K562 (cell line): ENCODE results near the gene MYO1F. TPM values are rescaled to one million over a fixed set of nuclear protein-coding genes. Genes with fewer than 3 reads are reported as not detected.
A peak's percentile ranks its signal among the peaks of the same experiment; 100 is the strongest.

Experiments
- ATAC-seq: fragments of 200-7000 bp; cut with Tn5 transposase; 3 replicates; pipeline ENCODE4 v1.9.1; 2020; ENCODE audit warnings: moderate library complexity
- BruUV-seq: library from RNA; stranded (reverse); fragments of 400-500 nt; replicated peaks from 2 replicates; lab custom pipeline; 2021; lab: Mats Ljungman, UMichigan
- CTCF ChIA-PET: fragments of 300-600 bp; formaldehyde crosslinking; extraction: SDS; loops from one replicate; lab custom pipeline; 2021; ENCODE audit warnings: low intra/inter-chr PET ratio; lab: Yijun Ruan, JAX
- POLR2A ChIA-PET: fragments of 300-600, 350-650 bp; sonication (Branson Sonifier 250); formaldehyde crosslinking; extraction: SDS; loops from one replicate; lab custom pipeline; 2021; ENCODE audit warnings: antibody characterized with exemption, inconsistent platforms; lab: Yijun Ruan, JAX
- DNase-seq, 4 experiments: peaks; one replicate each; pipeline versions ENCODE4 v3.0.0 to v3.0.0-alpha.2; 2011 to 2018; ENCODE audit warnings: low spot score in 3 of 4, mixed read lengths in 3 of 4; ENCODE audit errors: extremely low read depth in 1 of 4
- FAIRE-seq: peaks from 2 replicates; lab custom pipeline; 2011; peaks lifted over from hg19 to GRCh38; lab: Jason Lieb, UNC
- H2AFZ ChIP-seq: 2 replicates; pipeline ENCODE4 v1.6.0; 2011; ENCODE audit warnings: low read depth, low read length, control low read depth, inconsistent platforms
- H3K27ac ChIP-seq: fragments of 200-600 bp; 3 replicates; pipeline ENCODE4 v1.8.0; 2011; ENCODE audit warnings: low read depth, mild to moderate bottlenecking, control low read depth, inconsistent platforms, low read length, moderate library complexity, mixed read lengths; ENCODE audit errors: extremely low read depth
- H3K27me3 ChIP-seq, 2 experiments: fragments of 300-600 bp in 1 of 2; 2 replicates in 1 of 2; 3 replicates in 1 of 2; pipeline versions ENCODE4 v1.6.0 to v1.8.0; 2011; ENCODE audit warnings: inconsistent platforms in 2 of 2, low read length in 2 of 2, mild to moderate bottlenecking in 1 of 2, mixed read lengths in 1 of 2, moderate library complexity in 1 of 2; ENCODE audit not compliant: control insufficient read depth in 2 of 2, insufficient read depth in 2 of 2
- H3K36me3 ChIP-seq: fragments of 300-600 bp; 3 replicates; pipeline ENCODE4 v1.8.0; 2011; ENCODE audit warnings: mild to moderate bottlenecking, low read length, inconsistent platforms; ENCODE audit not compliant: control insufficient read depth, insufficient read depth
- H3K4me1 ChIP-seq, 2 experiments: fragments of 200-600 bp in 1 of 2; replicated peaks in 1 of 2; 2 replicates in 1 of 2; 3 replicates in 1 of 2; pipeline versions ENCODE4 v1.5.1 to v1.8.0; 2011; ENCODE audit warnings: inconsistent platforms in 2 of 2, low read length in 2 of 2, mild to moderate bottlenecking in 1 of 2, mixed read lengths in 1 of 2, moderate library complexity in 1 of 2; ENCODE audit not compliant: control insufficient read depth in 2 of 2, insufficient read depth in 2 of 2
- H3K4me2 ChIP-seq: 2 replicates; pipeline ENCODE4 v1.6.1; 2011; ENCODE audit warnings: low read length, control low read depth, inconsistent platforms, mixed read lengths; ENCODE audit not compliant: insufficient read depth
- H3K4me3 ChIP-seq: fragments of 200-600 bp; sonication (generic), shearing (Covaris generic); 2 replicates; pipeline ENCODE4 v1.5.1; 2016; ENCODE audit warnings: control low read depth, inconsistent platforms
- H3K79me2 ChIP-seq: fragments of 200-600 bp; 3 replicates; pipeline ENCODE4 v1.8.0; 2011; ENCODE audit warnings: low read length, inconsistent platforms; ENCODE audit not compliant: control insufficient read depth, insufficient read depth
- H3K9ac ChIP-seq, 2 experiments: 2 replicates each; pipeline versions ENCODE4 v1.6.0 to v1.6.1; 2011; ENCODE audit warnings: low read depth in 2 of 2, low read length in 2 of 2, control low read depth in 1 of 2, inconsistent platforms in 1 of 2, mild to moderate bottlenecking in 1 of 2, mixed read lengths in 1 of 2; ENCODE audit not compliant: insufficient read depth in 1 of 2
- H3K9me1 ChIP-seq: one replicate; pipeline ENCODE4 v1.6.0; 2011; ENCODE audit warnings: inconsistent platforms, mild to moderate bottlenecking, low read length, moderate library complexity; ENCODE audit not compliant: control insufficient read depth, insufficient read depth
- H3K9me3 ChIP-seq: replicated peaks from 2 replicates; pipeline ENCODE4 v1.5.1; 2011; ENCODE audit warnings: low read depth, low read length, inconsistent platforms; ENCODE audit not compliant: control insufficient read depth, insufficient read depth
- H4K20me1 ChIP-seq: replicated peaks from 2 replicates; pipeline ENCODE4 v1.6.1; 2011; ENCODE audit warnings: low read length, inconsistent platforms, mixed read lengths; ENCODE audit not compliant: control insufficient read depth, insufficient read depth
- CHCHD3 ChIP-seq: fragments of 250-450 bp; sonication (Bioruptor Pico); IDR thresholded peaks from 2 replicates; pipeline ENCODE4 v2.1.2; 2022; ENCODE audit warnings: mild to moderate bottlenecking
- ELF2 ChIP-seq: fragments of 250-450 bp; sonication (Bioruptor Pico); IDR thresholded peaks from 2 replicates; pipeline ENCODE4 v1.5.0; 2021; ENCODE audit warnings: mild to moderate bottlenecking
- ESRRA ChIP-seq: fragments of 450-650 bp; IDR thresholded peaks from 2 replicates; pipeline ENCODE4 v1.6.1; 2014; ENCODE audit warnings: low read depth, mild to moderate bottlenecking, moderate library complexity, borderline replicate concordance
- ESRRB ChIP-seq: fragments of 250-450 bp; sonication (Bioruptor Pico); IDR thresholded peaks from 2 replicates; pipeline ENCODE4 v1.5.0; 2020; ENCODE audit warnings: mild to moderate bottlenecking, moderate library complexity, borderline replicate concordance
- EWSR1 ChIP-seq: fragments of 450-650 bp; IDR thresholded peaks from 2 replicates; pipeline ENCODE4 v1.6.1; 2018; ENCODE audit warnings: borderline replicate concordance, mild to moderate bottlenecking, low read depth, moderate library complexity; ENCODE audit not compliant: partially characterized antibody
- FOS ChIP-seq: IDR thresholded peaks from 3 replicates; pipeline ENCODE4 v1.6.1; 2011; ENCODE audit not compliant: insufficient read length; ENCODE audit errors: extremely low read depth
- HNRNPL ChIP-seq: fragments of 200-400 bp; formaldehyde crosslinking; IDR thresholded peaks from 2 replicates; pipeline ENCODE4 v1.6.1; 2017; ENCODE audit warnings: low read depth, mild to moderate bottlenecking, low read length
- KDM1A ChIP-seq, 2 experiments: fragments of 450-650 bp; IDR thresholded peaks; 2 replicates each; pipeline ENCODE4 v1.6.1; 2016; ENCODE audit warnings: mild to moderate bottlenecking in 2 of 2
- MIER1 ChIP-seq: fragments of 450-650 bp; IDR thresholded peaks from 2 replicates; pipeline ENCODE4 v1.6.1; 2016; ENCODE audit warnings: antibody characterized with exemption, mild to moderate bottlenecking, low read depth
- MTA2 ChIP-seq: fragments of 450-650 bp; IDR thresholded peaks from 2 replicates; pipeline ENCODE4 v1.6.1; 2016; ENCODE audit warnings: low read depth
- RUNX1 ChIP-seq: sonication (generic); IDR thresholded peaks from 2 replicates; pipeline ENCODE4 v1.6.1; 2016; ENCODE audit warnings: antibody characterized with exemption, low read depth
- TARDBP ChIP-seq: fragments of 450-650 bp; IDR thresholded peaks from 2 replicates; pipeline ENCODE4 v1.6.1; 2016
- ZC3H4 ChIP-seq: sonication (generic); formaldehyde crosslinking; IDR thresholded peaks from 2 replicates; pipeline ENCODE4 v1.9.0; 2021; ENCODE audit warnings: missing genetic modification reagents, borderline replicate concordance
- WGBS: fragments of 100-300 bp; shearing (Covaris generic); methylation state at CpG from one replicate; pipeline ENCODE4 v1.1.6; 2016; ENCODE audit warnings: low coverage, mixed read lengths; ENCODE audit not compliant: insufficient coverage; ENCODE audit errors: missing lambda C conversion rate; 5-methylcytosine and 5-hydroxymethylcytosine counted together
- in situ Hi-C: fragments of 300-500 bp; cut with MboI; formaldehyde crosslinking; loops from 4 replicates; pipeline ENCODE4 v1.15.0; 2018; ENCODE audit warnings: inconsistent platforms, mixed read lengths
- intact Hi-C: fragments of 100-400 bp; cut with micrococcal nuclease; formaldehyde crosslinking; loops from 2 replicates; pipeline ENCODE4 v1.14.2; 2022
- polyA plus RNA-seq, 8 experiments: library from polyadenylated mRNA; depleted of rRNA in 4 of 8; stranded (reverse) in 5 of 8; unstranded in 3 of 8; fragments of >200 nt; fragmentation: Nextera tagmentation in 2 of 8; fragmentation: Illumina TruSeq in 1 of 8; extraction: Ambion mirVana in 2 of 8; extraction: Trizol in 1 of 8; gene quantifications; 2 replicates each; pipeline versions ENCODE4 v1.2.1 to v1.2.3, GENCODE V29; 2011 to 2014; ENCODE audit warnings: inconsistent platforms in 1 of 8, missing spikeins in 1 of 8
- total RNA-seq, 7 experiments: library from RNA; depleted of rRNA in 6 of 7; stranded (reverse); fragments of >200 nt in 6 of 7; fragmentation: Illumina TruSeq in 2 of 7; extraction: Trizol in 2 of 7; gene quantifications; 2 replicates each; pipeline versions ENCODE4 v1.2.1 to v1.2.3, GENCODE V29; 2011 to 2021; ENCODE audit warnings: low replicate concordance in 1 of 7
- TF ChIP-seq, protein P1 (sequence below), 2 experiments: fragments of 450-650 bp; IDR thresholded peaks; 2 replicates each; pipeline ENCODE4 v1.6.1; 2016
- TF ChIP-seq, protein P2 (sequence below): sonication (generic); IDR thresholded peaks from 2 replicates; pipeline ENCODE4 v1.6.1; 2016
- TF ChIP-seq, protein P3 (sequence below), 2 experiments: fragments of 150-350 bp in 1 of 2; IDR thresholded peaks; 2 replicates each; pipeline ENCODE4 v1.6.1; 2012 to 2016; ENCODE audit warnings: low read depth in 2 of 2, low read length in 2 of 2, mild to moderate bottlenecking in 1 of 2, moderate library complexity in 1 of 2
- TF ChIP-seq, protein P4 (sequence below): sonication (generic); formaldehyde crosslinking; IDR thresholded peaks from 2 replicates; pipeline ENCODE4 v1.8.0; 2022; ENCODE audit warnings: missing genetic modification reagents, mild to moderate bottlenecking, moderate library complexity, borderline replicate concordance

The MYO1F gene
- total and polyA plus RNA-seq, 9 of the 15 experiments (the other 6 are each of a cell fraction or from before 2014, with no cell fraction given), result 0.78 to 9.4 (median 4.3) TPM

DNA sequence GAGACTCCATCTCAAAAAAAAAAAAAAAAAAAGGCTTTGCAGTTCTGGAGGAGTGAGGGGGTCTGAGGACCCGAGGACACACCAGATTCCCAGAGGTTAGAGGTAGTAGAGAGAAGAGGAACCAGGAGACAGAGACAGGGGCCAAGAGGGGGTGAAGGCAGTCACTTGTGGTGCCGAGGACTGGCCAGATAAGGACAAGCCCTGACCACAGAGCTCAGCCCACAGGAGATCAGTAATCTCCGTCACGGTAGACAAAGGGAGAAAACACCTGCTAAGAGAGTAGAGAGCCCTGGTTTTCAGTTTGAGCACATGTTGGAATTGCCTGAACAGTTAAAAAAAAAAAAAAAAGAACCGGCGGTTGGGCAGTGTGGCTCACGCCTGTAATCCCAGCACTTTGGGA lies 73.1 kb downstream of the MYO1F start:
- Histone ChIP-seq H3K4me1 (peaks cover 12 to 51% of the 10 kb centered on the region in 2 experiments; a peak in 4 of 5 replicates), H3K9ac (no peak overlapping the region; a peak in 1 of 4 replicates), H2AFZ (no peak overlapping the region), H3K9me3 (no peaks in the 10 kb centered on the region), H3K27ac (no peak overlapping the region), H3K9me1 (no peaks in the 10 kb centered on the region), H4K20me1 (no peaks in the 10 kb centered on the region), H3K4me3 (no peak overlapping the region), H3K27me3 (no peaks in the 10 kb centered on the region), H3K79me2 (no peaks in the 10 kb centered on the region), H3K4me2 (no peak overlapping the region), H3K36me3 (no peaks in the 10 kb centered on the region)
- peak; percentile 50 to 72 (median 58) for DNase-seq
- 2% methylated on average over 4 of the region's 7 CpGs for WGBS
- in situ Hi-C loops, result no loop called here
- BruUV-seq, result no TSS peak
- intact Hi-C loops, result no loop called here
- peak; percentile 68 for FAIRE-seq
- peak; percentile 27 for ATAC-seq
- CTCF ChIA-PET, result interaction anchor here (0.6 kb wide), 2 partner anchors 75 to 238 kb away, joined by 3 to 5 read pairs; no protein-coding TSS in a partner anchor
- POLR2A ChIA-PET, result interaction anchor here (0.6 to 1.0 kb wide), 3 partner anchors 9 to 38 kb away, joined by 3 to 4 read pairs (median 3); partner anchors contain the start of gene ZNF414
- TF ChIP-seq MIER1, result no peak
- no peak for TF ChIP-seq EWSR1
- TF ChIP-seq, protein P1, sequence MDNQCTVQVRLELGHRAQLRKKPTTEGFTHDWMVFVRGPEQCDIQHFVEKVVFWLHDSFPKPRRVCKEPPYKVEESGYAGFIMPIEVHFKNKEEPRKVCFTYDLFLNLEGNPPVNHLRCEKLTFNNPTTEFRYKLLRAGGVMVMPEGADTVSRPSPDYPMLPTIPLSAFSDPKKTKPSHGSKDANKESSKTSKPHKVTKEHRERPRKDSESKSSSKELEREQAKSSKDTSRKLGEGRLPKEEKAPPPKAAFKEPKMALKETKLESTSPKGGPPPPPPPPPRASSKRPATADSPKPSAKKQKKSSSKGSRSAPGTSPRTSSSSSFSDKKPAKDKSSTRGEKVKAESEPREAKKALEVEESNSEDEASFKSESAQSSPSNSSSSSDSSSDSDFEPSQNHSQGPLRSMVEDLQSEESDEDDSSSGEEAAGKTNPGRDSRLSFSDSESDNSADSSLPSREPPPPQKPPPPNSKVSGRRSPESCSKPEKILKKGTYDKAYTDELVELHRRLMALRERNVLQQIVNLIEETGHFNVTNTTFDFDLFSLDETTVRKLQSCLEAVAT (IDR thresholded peaks at IDR 0.05), result peak in 1 of 2 experiments; percentile 82; a peak in 2 of 4 replicates
- TF ChIP-seq ESRRB (CRISPR knock-in tag), result no peak
- TF ChIP-seq ESRRA, result peak; percentile 92; the same call in 1 of the 2 replicates
- 0 out of 2 replicates have a peak, but pooled peaks have one; percentile 9 for TF ChIP-seq MTA2
- no peak for TF ChIP-seq HNRNPL
- TF ChIP-seq ZC3H4 (CRISPR knock-in tag), result no peak
- no peak for TF ChIP-seq FOS
- TF ChIP-seq, protein P2, sequence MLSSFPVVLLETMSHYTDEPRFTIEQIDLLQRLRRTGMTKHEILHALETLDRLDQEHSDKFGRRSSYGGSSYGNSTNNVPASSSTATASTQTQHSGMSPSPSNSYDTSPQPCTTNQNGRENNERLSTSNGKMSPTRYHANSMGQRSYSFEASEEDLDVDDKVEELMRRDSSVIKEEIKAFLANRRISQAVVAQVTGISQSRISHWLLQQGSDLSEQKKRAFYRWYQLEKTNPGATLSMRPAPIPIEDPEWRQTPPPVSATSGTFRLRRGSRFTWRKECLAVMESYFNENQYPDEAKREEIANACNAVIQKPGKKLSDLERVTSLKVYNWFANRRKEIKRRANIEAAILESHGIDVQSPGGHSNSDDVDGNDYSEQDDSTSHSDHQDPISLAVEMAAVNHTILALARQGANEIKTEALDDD, result peak; percentile 64
- TF ChIP-seq TARDBP, result no peak
- TF ChIP-seq KDM1A (IDR thresholded peaks at IDR 0.05), result peak; percentile 86 to 88
- TF ChIP-seq ELF2 (CRISPR knock-in tag), result no peak
- TF ChIP-seq, protein P3, sequence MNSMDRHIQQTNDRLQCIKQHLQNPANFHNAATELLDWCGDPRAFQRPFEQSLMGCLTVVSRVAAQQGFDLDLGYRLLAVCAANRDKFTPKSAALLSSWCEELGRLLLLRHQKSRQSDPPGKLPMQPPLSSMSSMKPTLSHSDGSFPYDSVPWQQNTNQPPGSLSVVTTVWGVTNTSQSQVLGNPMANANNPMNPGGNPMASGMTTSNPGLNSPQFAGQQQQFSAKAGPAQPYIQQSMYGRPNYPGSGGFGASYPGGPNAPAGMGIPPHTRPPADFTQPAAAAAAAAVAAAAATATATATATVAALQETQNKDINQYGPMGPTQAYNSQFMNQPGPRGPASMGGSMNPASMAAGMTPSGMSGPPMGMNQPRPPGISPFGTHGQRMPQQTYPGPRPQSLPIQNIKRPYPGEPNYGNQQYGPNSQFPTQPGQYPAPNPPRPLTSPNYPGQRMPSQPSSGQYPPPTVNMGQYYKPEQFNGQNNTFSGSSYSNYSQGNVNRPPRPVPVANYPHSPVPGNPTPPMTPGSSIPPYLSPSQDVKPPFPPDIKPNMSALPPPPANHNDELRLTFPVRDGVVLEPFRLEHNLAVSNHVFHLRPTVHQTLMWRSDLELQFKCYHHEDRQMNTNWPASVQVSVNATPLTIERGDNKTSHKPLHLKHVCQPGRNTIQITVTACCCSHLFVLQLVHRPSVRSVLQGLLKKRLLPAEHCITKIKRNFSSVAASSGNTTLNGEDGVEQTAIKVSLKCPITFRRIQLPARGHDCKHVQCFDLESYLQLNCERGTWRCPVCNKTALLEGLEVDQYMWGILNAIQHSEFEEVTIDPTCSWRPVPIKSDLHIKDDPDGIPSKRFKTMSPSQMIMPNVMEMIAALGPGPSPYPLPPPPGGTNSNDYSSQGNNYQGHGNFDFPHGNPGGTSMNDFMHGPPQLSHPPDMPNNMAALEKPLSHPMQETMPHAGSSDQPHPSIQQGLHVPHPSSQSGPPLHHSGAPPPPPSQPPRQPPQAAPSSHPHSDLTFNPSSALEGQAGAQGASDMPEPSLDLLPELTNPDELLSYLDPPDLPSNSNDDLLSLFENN (IDR thresholded peaks at IDR 0.05; ENCODE audit: low read depth in 2 of 2, low read length in 2 of 2), result no peak
- 0 out of 2 replicates have a peak, but pooled peaks have one; percentile 72 for TF ChIP-seq RUNX1
- TF ChIP-seq, protein P4, sequence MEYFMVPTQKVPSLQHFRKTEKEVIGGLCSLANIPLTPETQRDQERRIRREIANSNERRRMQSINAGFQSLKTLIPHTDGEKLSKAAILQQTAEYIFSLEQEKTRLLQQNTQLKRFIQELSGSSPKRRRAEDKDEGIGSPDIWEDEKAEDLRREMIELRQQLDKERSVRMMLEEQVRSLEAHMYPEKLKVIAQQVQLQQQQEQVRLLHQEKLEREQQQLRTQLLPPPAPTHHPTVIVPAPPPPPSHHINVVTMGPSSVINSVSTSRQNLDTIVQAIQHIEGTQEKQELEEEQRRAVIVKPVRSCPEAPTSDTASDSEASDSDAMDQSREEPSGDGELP (CRISPR knock-in tag), result 0 out of 2 replicates have a peak, but pooled peaks have one; percentile 30
- TF ChIP-seq CHCHD3 (CRISPR knock-in tag), result no peak
